GM12864 (cell line): ENCODE measurements around the gene EVI5L.

ENCODE experiments used
- DNase-seq: peaks from one replicate; pipeline ENCODE4 v3.0.0-alpha.2; 2011; ENCODE audit warnings: low read depth
- H3K4me3 ChIP-seq: 2 replicates; pipeline ENCODE4 v1.5.1; 2011; ENCODE audit warnings: mild to moderate bottlenecking, low read depth, low read length, control low read depth
- CTCF ChIP-seq: IDR thresholded peaks from 2 replicates; pipeline ENCODE4 v1.5.1; 2011; ENCODE audit warnings: low read depth, mild to moderate bottlenecking, moderate library complexity, low read length, control low read depth, inconsistent platforms; ENCODE audit errors: missing control alignments

EVI5L gene

GRCh38 chr19:7823686-7824301 is 6.2 kb upstream of the EVI5L start:
- H3K4me3 ChIP-seq, result no peak overlapping the region
- DNase-seq, result no peak
- TF ChIP-seq CTCF, result no peak

GRCh38 chr19:7829166-7829520 is 875 bp upstream of the EVI5L start:
- no peak for TF ChIP-seq CTCF
- peak overlapping the region; percentile 33 for H3K4me3 ChIP-seq
- DNase-seq, result no peak

- TF ChIP-seq CTCF, result no peak
- no peak for DNase-seq
- peak overlapping the region; percentile 56 for H3K4me3 ChIP-seq
These were observed 304 bp downstream of the EVI5L start for GRCh38 chr19:7830272-7830771.

GRCh38 chr19:7830823-7831222 is 805 bp downstream of the EVI5L start:
- TF ChIP-seq CTCF, result no peak
- H3K4me3 ChIP-seq, result peak overlapping the region; percentile 56
- no peak for DNase-seq

GRCh38 chr19:7831452-7831851 is 1.4 kb downstream of the EVI5L start:
- no peak overlapping the region for H3K4me3 ChIP-seq
- peak; percentile 49 for TF ChIP-seq CTCF
- no peak for DNase-seq

- no peak for DNase-seq
- no peak overlapping the region for H3K4me3 ChIP-seq
These were observed 2.0 kb downstream of the EVI5L start for GRCh38 chr19:7832009-7832408.

More at GRCh38 chr19:7832009-7832408, 2.0 kb downstream of the EVI5L start:
- TF ChIP-seq CTCF, result no peak
